Measurements from ENCODE around the gene ATP13A3. TPM values are rescaled to one million over a fixed set of nuclear protein-coding genes. Genes with fewer than 3 reads are reported as not detected.

The ATP13A3 gene
- total RNA-seq, 1 donor from 2014 or later, result 135 TPM

DNA sequence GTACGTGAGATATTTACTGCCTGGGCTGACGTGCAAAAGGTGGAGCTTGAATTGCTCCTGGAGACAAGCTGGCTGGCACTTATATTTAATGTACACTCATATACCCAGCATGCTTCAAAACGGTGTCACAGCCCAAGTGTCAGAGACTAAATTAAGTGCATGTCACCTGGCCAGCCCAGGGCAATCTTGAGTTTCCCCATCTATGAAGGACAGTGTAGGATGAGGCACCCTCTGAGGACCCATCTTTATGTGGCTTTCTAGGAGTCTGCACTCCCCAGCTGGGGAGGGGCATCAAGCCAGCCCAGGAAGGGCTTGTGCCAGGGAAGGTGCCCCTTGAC, 122.5 kb downstream of the ATP13A3 start:
- Mint-ChIP-seq H3K27ac (no peak overlapping the region), H3K4me1 (ENCODE audit: low read depth) (peaks cover 2% of the 10 kb centered on the region), H3K36me3 (ENCODE audit: insufficient read depth) (no peaks in the 10 kb centered on the region), H3K27me3 (peaks cover 33% of the 10 kb centered on the region), H3K4me3 (ENCODE audit: low read depth) (no peak overlapping the region), H3K9me3 (ENCODE audit: low read depth) (no peaks in the 10 kb centered on the region)
- DNase-seq (ENCODE audit: low spot score, unreplicated experiment), result no peak
- TF ChIP-seq, protein P1, sequence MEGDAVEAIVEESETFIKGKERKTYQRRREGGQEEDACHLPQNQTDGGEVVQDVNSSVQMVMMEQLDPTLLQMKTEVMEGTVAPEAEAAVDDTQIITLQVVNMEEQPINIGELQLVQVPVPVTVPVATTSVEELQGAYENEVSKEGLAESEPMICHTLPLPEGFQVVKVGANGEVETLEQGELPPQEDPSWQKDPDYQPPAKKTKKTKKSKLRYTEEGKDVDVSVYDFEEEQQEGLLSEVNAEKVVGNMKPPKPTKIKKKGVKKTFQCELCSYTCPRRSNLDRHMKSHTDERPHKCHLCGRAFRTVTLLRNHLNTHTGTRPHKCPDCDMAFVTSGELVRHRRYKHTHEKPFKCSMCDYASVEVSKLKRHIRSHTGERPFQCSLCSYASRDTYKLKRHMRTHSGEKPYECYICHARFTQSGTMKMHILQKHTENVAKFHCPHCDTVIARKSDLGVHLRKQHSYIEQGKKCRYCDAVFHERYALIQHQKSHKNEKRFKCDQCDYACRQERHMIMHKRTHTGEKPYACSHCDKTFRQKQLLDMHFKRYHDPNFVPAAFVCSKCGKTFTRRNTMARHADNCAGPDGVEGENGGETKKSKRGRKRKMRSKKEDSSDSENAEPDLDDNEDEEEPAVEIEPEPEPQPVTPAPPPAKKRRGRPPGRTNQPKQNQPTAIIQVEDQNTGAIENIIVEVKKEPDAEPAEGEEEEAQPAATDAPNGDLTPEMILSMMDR (IDR thresholded peaks at IDR 0.05; ENCODE audit: unreplicated experiment), result no peak

DNA sequence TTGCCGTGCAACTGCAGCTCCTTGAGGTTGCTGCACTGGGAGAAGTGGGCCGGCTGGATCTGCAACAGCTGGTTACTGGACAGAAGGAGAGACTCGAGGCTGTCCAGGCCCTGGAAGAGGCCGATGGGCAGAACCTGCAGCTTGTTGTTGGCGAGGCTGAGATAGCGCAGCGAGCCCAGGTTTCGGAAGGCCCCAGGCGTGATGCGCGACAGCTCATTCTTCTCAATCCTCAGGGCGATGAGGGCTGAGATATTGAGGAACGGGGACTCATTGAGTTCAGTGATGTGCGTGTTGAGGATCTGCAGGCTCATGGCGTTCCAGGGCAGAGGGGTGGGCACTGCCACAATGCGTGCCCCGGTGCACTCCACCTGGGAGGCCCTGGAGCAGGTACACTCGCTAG, 126.2 kb downstream of the ATP13A3 start:
- peaks cover 28% of the 10 kb centered on the region for H3K27me3 Mint-ChIP-seq
- DNase-seq (ENCODE audit: low spot score, unreplicated experiment), result no peak
- H3K9me3 Mint-ChIP-seq (ENCODE audit: low read depth), result no peaks in the 10 kb centered on the region
- H3K27ac Mint-ChIP-seq, result no peak overlapping the region
- H3K36me3 Mint-ChIP-seq (ENCODE audit: insufficient read depth), result no peaks in the 10 kb centered on the region
- no peak overlapping the region for H3K4me3 Mint-ChIP-seq (ENCODE audit: low read depth)
- H3K4me1 Mint-ChIP-seq (ENCODE audit: low read depth), result peaks cover 2% of the 10 kb centered on the region
- TF ChIP-seq, protein P1 (IDR thresholded peaks at IDR 0.05; ENCODE audit: unreplicated experiment), result no peak

DNA sequence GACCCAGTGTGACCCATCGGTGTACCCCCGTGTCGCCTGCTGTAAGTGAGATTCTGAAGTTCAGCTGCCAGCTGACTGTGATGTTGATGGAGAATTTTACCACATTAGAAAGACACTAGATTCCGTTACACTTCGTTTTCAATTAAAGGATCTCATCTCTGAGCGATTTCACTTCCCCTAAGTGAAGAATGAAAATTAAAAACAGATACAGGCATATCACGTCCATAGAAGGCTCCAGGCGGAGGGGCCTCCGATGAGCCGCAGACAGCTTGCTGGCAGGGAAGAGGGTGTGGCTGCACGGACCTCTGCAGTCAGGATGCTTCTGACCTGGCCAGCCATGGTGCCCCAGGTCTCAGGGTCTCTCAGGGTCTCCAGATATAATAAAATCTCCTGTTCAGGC, 129.1 kb downstream of the ATP13A3 start:
- TF ChIP-seq, protein P1 (IDR thresholded peaks at IDR 0.05; ENCODE audit: unreplicated experiment), result no peak
- no peak overlapping the region for H3K4me3 Mint-ChIP-seq (ENCODE audit: low read depth)
- DNase-seq (ENCODE audit: low spot score, unreplicated experiment), result no peak
- H3K4me1 Mint-ChIP-seq (ENCODE audit: low read depth), result no peaks in the 10 kb centered on the region
- no peaks in the 10 kb centered on the region for H3K36me3 Mint-ChIP-seq (ENCODE audit: insufficient read depth)
- peaks cover 29% of the 10 kb centered on the region for H3K27me3 Mint-ChIP-seq
- H3K27ac Mint-ChIP-seq, result no peak overlapping the region
- no peaks in the 10 kb centered on the region for H3K9me3 Mint-ChIP-seq (ENCODE audit: low read depth)

DNA sequence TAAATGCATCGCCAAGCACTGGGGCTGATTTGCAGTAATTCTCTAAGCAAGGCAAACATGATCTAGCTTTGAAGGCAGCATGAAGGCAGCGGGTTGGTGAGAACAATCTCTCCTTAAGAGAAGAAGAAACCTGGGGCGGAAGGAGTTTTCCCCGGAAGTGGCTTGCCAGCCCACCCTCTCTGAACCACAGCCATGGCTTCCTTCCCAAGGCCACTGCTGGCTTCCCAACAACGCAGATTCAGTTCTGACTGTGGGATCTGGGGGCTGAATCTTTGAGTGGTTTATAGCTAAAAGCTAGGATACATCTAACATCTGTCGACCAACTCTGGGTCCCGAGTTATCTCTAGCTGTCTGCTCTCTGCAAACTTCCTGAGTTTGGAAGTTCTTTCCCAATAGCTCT, 131.4 kb downstream of the ATP13A3 start:
- TF ChIP-seq, protein P1 (IDR thresholded peaks at IDR 0.05; ENCODE audit: unreplicated experiment), result no peak
- DNase-seq (ENCODE audit: low spot score, unreplicated experiment), result no peak
- no peak overlapping the region for H3K4me3 Mint-ChIP-seq (ENCODE audit: low read depth)
- H3K9me3 Mint-ChIP-seq (ENCODE audit: low read depth), result no peaks in the 10 kb centered on the region
- no peaks in the 10 kb centered on the region for H3K36me3 Mint-ChIP-seq (ENCODE audit: insufficient read depth)
- H3K27me3 Mint-ChIP-seq, result peaks cover 25% of the 10 kb centered on the region
- H3K4me1 Mint-ChIP-seq (ENCODE audit: low read depth), result no peaks in the 10 kb centered on the region
- no peak overlapping the region for H3K27ac Mint-ChIP-seq

DNA sequence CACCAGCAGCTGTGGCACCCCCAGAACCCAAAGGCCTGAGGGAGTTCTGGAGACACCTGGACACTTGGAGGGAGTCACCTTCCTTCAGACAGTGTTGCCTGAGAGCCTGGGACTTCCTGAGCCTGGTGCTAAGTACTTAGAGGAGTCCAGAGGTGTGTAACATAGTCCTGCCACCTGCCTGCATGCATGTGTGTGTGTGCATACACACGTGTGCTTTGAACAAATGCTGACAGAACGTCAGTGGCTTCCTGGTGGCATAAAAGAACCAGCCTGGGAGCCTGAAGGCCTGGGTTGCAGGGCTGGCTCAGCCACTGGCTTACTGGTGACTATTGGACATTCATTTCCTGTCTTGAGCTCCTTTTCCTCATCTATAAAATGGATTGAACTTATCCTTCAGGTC, 132.5 kb downstream of the ATP13A3 start:
- Mint-ChIP-seq H3K27me3 (peaks cover 18% of the 10 kb centered on the region), H3K27ac (no peak overlapping the region), H3K36me3 (ENCODE audit: insufficient read depth) (no peaks in the 10 kb centered on the region), H3K4me1 (ENCODE audit: low read depth) (no peaks in the 10 kb centered on the region), H3K9me3 (ENCODE audit: low read depth) (no peaks in the 10 kb centered on the region), H3K4me3 (ENCODE audit: low read depth) (no peak overlapping the region)
- TF ChIP-seq, protein P1 (IDR thresholded peaks at IDR 0.05; ENCODE audit: unreplicated experiment), result no peak
- no peak for DNase-seq (ENCODE audit: low spot score, unreplicated experiment)

Other genes starting within 250 kb of the ATP13A3 start
- not detected in 2 replicates for gene CPN2, start 135.7 kb downstream of the ATP13A3 start, total RNA-seq
- not detected in 2 replicates for gene LRRC15, start 117.3 kb downstream of the ATP13A3 start, total RNA-seq
- 0.18 and 0.24 TPM in 2 replicates for gene GP5, start 87.7 kb downstream of the ATP13A3 start, total RNA-seq
- gene TMEM44, start 146.4 kb upstream of the ATP13A3 start, total RNA-seq, result 40.1 and 44.7 TPM in 2 replicates
- 51.0 and 52.9 TPM in 2 replicates for gene LSG1, start 185.2 kb upstream of the ATP13A3 start, total RNA-seq
- gene FAM43A, start 198.9 kb upstream of the ATP13A3 start, total RNA-seq, result 0.12 and 0.31 TPM in 2 replicates